Osteoblast (primary cell): ENCODE measurements around the gene UBE2E2. TPM values are rescaled to one million over a fixed set of nuclear protein-coding genes. Genes with fewer than 3 reads are reported as not detected.

ENCODE experiments used
- DNase-seq: peaks from one replicate; pipeline ENCODE4 v3.0.0; 2011; ENCODE audit warnings: low spot score, mixed read lengths; ENCODE audit not compliant: insufficient read length; ENCODE audit errors: missing footprints
- H2AFZ ChIP-seq: 2 replicates; pipeline ENCODE4 v1.6.0; 2011; ENCODE audit warnings: mild to moderate bottlenecking, low read length
- H3K27ac ChIP-seq: 2 replicates; pipeline ENCODE4 v1.5.1; 2011; ENCODE audit warnings: mild to moderate bottlenecking, low read depth, low read length, moderate library complexity
- H3K27me3 ChIP-seq: 2 replicates; pipeline ENCODE4 v1.6.0; 2012; ENCODE audit warnings: mild to moderate bottlenecking, control low read depth, inconsistent platforms, low read length, moderate library complexity; ENCODE audit not compliant: insufficient read depth
- H3K36me3 ChIP-seq: 2 replicates; pipeline ENCODE4 v1.5.1; 2011; ENCODE audit warnings: mild to moderate bottlenecking, low read length, control low read depth, moderate library complexity; ENCODE audit not compliant: insufficient read depth
- H3K4me1 ChIP-seq: 2 replicates; pipeline ENCODE4 v1.5.1; 2011; ENCODE audit warnings: mild to moderate bottlenecking, low read length, control low read depth, moderate library complexity; ENCODE audit not compliant: insufficient read depth
- H3K4me2 ChIP-seq: 2 replicates; pipeline ENCODE4 v1.6.0; 2011; ENCODE audit warnings: mild to moderate bottlenecking, low read length; ENCODE audit not compliant: insufficient read depth
- H3K4me3 ChIP-seq: fragments of 200-600 bp; sonication (generic); 3 replicates; pipeline ENCODE4 v1.5.1; 2012; ENCODE audit warnings: mild to moderate bottlenecking, low read length, inconsistent platforms; ENCODE audit not compliant: insufficient read depth
- H3K79me2 ChIP-seq: 2 replicates; pipeline ENCODE4 v1.6.0; 2012; ENCODE audit warnings: mild to moderate bottlenecking, low read length, control low read depth, inconsistent platforms; ENCODE audit not compliant: insufficient read depth
- H3K9me3 ChIP-seq: 2 replicates; pipeline ENCODE4 v1.5.1; 2011; ENCODE audit warnings: low read depth, low read length, control low read depth
- H4K20me1 ChIP-seq: 2 replicates; pipeline ENCODE4 v1.6.0; 2012; ENCODE audit warnings: mild to moderate bottlenecking, low read length, control low read depth; ENCODE audit not compliant: insufficient read depth
- total RNA-seq: library from RNA; depleted of rRNA; stranded (reverse); fragments of >200 nt; gene quantifications from 2 replicates; pipeline ENCODE4 v1.2.3, GENCODE V29; 2012
- TF ChIP-seq, protein P1 (sequence below): IDR thresholded peaks from 2 replicates; pipeline ENCODE4 v1.5.1; 2011; ENCODE audit warnings: mild to moderate bottlenecking, low read depth, low read length, moderate library complexity; ENCODE audit errors: extremely low read depth

The UBE2E2 gene
- total RNA-seq, 1 donor: 49.6 TPM

DNA sequence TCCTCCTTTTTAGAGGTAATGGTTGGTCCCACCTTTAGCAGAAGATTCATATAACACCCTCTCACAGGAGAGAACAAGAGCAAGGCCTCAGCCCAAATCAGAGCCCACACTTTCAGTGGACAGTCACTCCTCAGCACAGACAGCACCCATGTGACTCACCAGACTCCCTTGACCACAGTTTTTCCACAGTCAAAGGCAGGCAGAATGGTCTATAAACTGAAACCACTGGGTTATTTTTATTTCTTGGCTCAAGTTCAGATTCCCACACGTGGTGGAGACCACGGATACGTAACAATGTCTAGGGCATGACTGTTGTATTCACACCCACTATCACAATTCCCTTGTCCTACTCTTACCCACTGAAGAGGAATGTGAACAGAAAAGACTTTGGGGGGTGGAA lies 364.8 kb downstream of the UBE2E2 start:
- Histone ChIP-seq H3K9me3 (no peaks in the 10 kb centered on the region), H3K4me3 (no peak overlapping the region), H3K4me2 (peak overlapping the region; percentile 10), H3K27ac (peak overlapping the region; percentile 60), H3K4me1 (peaks cover 10% of the 10 kb centered on the region), H4K20me1 (no peaks in the 10 kb centered on the region), H3K36me3 (no peaks in the 10 kb centered on the region), H3K79me2 (no peaks in the 10 kb centered on the region), H3K27me3 (no peaks in the 10 kb centered on the region), H2AFZ (no peak overlapping the region)
- peak; percentile 71 for DNase-seq
- TF ChIP-seq, protein P1, sequence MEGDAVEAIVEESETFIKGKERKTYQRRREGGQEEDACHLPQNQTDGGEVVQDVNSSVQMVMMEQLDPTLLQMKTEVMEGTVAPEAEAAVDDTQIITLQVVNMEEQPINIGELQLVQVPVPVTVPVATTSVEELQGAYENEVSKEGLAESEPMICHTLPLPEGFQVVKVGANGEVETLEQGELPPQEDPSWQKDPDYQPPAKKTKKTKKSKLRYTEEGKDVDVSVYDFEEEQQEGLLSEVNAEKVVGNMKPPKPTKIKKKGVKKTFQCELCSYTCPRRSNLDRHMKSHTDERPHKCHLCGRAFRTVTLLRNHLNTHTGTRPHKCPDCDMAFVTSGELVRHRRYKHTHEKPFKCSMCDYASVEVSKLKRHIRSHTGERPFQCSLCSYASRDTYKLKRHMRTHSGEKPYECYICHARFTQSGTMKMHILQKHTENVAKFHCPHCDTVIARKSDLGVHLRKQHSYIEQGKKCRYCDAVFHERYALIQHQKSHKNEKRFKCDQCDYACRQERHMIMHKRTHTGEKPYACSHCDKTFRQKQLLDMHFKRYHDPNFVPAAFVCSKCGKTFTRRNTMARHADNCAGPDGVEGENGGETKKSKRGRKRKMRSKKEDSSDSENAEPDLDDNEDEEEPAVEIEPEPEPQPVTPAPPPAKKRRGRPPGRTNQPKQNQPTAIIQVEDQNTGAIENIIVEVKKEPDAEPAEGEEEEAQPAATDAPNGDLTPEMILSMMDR: no peak

DNA sequence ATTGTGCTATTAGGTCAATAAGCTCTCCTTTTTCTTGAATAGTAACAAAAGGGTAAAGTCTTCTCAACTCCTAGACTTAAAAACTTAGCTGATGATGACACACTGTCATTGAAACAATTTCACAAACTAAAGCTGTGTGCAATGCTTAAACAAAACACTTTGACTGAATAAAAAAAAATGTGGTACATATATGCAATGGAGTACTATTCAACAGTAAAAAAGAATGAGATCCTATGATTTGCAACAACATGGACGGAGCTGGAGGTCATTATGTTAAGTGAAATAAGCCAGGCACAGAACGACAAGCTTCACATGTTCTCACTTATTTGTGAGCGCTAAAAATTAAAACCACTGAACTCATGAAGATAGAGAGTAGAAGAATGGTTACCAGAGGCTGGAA lies 370.7 kb downstream of the UBE2E2 start:
- Histone ChIP-seq H3K4me1 (no peaks in the 10 kb centered on the region), H3K27ac (no peak overlapping the region), H3K9me3 (no peaks in the 10 kb centered on the region), H2AFZ (no peak overlapping the region), H3K4me2 (no peak overlapping the region), H3K4me3 (no peak overlapping the region), H3K79me2 (no peaks in the 10 kb centered on the region), H4K20me1 (no peaks in the 10 kb centered on the region), H3K36me3 (no peaks in the 10 kb centered on the region), H3K27me3 (no peaks in the 10 kb centered on the region)
- TF ChIP-seq, protein P1: no peak
- DNase-seq: no peak

DNA sequence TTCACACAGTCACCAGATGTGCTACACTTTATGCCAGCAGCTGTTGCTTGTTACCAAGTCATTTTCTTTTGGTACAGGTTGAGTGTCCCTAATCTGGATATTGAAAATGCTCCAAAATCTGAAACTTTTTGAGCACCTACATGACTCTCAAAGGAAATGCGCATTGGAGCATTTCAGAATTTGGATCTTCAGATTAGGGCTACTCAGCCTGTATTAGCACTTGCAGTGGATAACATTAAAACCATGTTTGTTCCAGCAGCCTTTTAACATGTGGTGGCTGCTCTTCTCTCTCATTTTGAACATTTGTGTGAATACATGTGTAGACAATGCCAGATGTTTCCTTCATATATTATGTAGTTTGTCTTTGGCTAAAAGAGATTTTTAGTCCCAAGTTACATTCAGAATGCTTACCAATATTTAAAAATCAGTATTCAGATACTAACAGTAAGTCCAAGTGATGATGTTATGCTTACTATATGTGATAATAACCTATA lies 371.7 kb downstream of the UBE2E2 start:
- TF ChIP-seq, protein P1: no peak
- H3K4me3 ChIP-seq: no peak overlapping the region
- no peak overlapping the region for H2AFZ ChIP-seq
- no peak overlapping the region for H3K4me2 ChIP-seq
- H3K4me1 ChIP-seq: no peaks in the 10 kb centered on the region
- no peaks in the 10 kb centered on the region for H4K20me1 ChIP-seq
- H3K36me3 ChIP-seq: no peaks in the 10 kb centered on the region
- no peaks in the 10 kb centered on the region for H3K79me2 ChIP-seq
- no peaks in the 10 kb centered on the region for H3K27me3 ChIP-seq
- H3K9me3 ChIP-seq: no peaks in the 10 kb centered on the region
- DNase-seq: no peak
- no peak overlapping the region for H3K27ac ChIP-seq

DNA sequence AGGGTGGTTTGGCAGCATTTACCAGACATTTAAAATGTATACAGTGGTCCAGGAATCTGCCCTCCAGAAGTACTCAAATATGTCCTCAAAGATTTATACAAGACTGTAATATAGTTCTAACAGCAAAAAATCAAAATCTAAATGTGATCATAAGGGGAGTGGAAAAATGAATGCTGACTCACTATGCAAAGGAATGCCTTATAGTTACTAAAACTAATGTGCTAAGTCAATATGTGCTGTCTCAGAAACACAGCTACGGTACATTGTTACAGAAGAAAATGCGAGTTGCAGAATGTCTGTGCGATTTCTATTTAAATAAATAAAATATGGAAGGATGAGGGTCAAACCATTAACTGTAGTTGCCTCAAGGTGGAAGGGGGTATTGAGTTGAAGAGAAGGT lies 372.6 kb downstream of the UBE2E2 start:
- H3K79me2 ChIP-seq: no peaks in the 10 kb centered on the region
- H3K4me2 ChIP-seq: no peak overlapping the region
- no peak overlapping the region for H3K27ac ChIP-seq
- no peak overlapping the region for H2AFZ ChIP-seq
- no peaks in the 10 kb centered on the region for H3K4me1 ChIP-seq
- H3K27me3 ChIP-seq: no peaks in the 10 kb centered on the region
- no peaks in the 10 kb centered on the region for H3K36me3 ChIP-seq
- no peak overlapping the region for H3K4me3 ChIP-seq
- no peaks in the 10 kb centered on the region for H3K9me3 ChIP-seq
- peak; percentile 43 for DNase-seq
- no peaks in the 10 kb centered on the region for H4K20me1 ChIP-seq
- TF ChIP-seq, protein P1: no peak
